RCC 7860 (cell line): ENCODE results near the gene MYOCD.

Experiments used
- DNase-seq: peaks from one replicate; pipeline ENCODE4 v3.0.0-alpha.2; 2015; ENCODE audit warnings: low spot score
- FAIRE-seq: peaks from 2 replicates; lab custom pipeline; 2012; peaks lifted over from hg19 to GRCh38; lab: Jason Lieb, UNC

MYOCD gene

DNA sequence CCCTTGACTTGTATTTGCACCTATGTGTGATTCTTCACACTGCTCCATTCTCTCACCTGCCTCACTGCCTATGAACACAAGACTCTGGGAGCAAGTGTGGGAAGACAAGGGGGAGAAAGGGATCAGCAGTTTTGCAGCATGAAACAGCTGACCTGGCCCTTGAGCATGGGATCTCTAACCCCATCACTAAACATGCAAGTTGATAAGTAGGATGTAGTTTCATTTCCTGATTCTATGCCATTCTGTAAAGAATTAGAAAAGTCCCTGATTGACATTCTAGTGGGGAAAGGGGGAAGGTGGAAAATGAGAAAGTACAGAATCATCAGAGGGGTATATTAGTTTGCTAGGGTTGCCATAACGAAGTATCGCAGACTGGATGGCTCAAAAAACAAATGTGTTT is 25.3 kb upstream of the MYOCD start:
- FAIRE-seq (no peak), DNase-seq (no peak)

DNA sequence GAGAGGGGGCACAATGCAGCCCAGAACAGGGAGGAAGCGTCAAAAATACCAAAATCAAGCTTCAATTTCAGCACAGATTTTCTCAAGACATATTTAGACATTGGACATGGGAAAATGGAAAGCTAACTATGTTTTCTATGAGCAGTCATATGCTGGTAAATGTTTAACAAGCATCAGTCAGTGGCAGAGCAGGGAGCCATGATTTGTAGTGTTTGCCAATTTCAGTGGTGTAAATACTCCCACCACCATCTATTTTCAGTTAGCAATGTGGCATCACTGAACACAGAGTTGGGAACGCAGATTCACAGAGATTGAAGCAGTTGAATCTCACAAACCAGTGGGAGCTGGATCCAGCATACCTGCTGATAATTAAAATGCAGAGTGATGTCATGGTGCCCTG is 24.6 kb upstream of the MYOCD start:
- DNase-seq = no peak
- FAIRE-seq = no peak

DNA sequence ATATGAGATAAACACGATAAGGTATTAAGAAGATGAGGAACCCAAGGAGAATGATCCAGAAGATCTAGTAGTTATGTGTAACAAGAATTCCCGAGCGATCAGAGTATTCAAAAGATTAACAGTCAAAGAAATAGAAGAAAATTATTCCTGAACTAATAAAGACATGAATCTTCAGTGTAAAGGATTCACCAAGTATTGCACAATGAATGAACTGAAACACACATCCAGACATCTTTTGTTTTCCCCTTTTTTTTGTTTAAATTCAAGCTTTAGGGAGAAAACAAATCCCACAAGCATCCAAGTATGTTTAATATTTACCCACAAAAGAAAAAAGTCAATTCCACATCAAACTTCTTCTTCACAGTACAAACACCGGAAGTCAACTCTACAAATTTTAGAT is 23.7 kb upstream of the MYOCD start:
- no peak for FAIRE-seq

GRCh38 chr17:12643822-12644221 is 21.9 kb upstream of the MYOCD start:
- FAIRE-seq (no peak), DNase-seq (no peak)

More for the DNA sequence above, 23.7 kb upstream of the MYOCD start:
- no peak for DNase-seq

DNA sequence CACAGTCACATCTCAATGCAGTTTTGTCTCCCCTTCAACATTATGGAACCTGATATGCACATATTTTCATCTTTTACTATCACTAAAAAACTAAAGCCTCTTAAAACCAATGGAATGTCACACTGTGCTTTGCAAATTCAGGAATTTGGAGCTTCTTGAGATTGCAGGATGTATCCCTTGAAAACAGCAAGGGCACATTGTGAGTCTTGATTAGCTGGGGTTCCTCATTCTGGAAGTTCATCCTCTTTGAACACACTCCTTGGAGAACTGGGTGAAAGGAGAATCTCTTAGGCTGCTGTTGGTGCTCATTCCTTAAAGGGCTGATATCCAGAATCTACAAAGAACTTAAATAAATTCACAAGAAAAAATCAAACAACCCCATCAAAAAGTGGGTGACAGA is 21.1 kb upstream of the MYOCD start:
- FAIRE-seq (no peak), DNase-seq (no peak)

DNA sequence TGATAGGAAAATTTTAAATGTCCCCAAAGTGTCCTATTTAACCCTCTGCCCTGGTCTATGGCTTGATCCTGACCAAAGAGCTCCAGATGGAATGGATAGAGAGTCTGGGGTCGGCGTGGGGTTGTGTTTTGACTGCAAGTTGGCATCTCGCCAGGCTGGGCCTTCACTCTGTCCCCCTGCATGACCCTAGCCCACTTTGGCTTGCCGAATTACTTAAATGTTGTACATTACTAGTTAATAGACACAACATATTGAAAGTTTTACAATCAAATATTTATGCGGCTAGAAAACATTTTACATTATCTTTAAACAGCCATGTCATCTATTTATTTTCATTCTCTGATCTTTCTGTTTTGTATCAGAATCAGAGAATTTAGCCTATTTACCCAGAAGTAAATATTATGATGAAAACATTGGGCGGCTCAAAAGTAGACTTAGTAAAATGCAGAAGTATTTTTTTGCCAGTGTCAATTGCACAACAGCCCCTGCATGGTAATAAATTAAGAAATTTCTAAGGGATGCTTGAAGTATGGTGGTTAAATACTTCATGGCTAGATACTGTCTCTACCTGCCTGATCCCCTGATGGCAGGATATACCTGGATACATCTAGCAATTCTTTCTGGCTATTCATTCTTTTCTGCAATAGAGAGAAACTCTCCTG is 18.8 kb upstream of the MYOCD start:
- FAIRE-seq (no peak), DNase-seq (no peak)

- FAIRE-seq = no peak
- peak; percentile 4 for DNase-seq
Measured at GRCh38 chr17:12648498-12648897, 17.2 kb upstream of the MYOCD start.

DNA sequence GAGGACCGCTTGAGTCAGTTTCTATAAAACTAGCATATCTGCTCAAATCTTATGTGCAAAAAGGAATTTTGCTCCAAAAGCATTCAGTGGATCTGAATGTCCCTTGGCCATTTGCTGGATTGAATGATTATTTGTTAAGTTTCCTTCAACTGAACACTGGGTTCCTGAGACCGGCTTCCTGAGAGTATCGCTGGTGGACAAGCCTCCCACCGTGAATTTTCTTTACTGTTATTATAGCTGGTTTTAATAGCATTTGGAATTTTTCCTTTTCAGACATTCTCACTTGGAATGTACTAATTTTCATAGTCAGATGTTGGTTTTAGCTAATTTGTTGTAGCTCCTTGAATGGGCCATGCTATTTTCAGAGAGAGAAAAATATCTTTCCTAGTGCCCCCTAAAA is 9.8 kb upstream of the MYOCD start:
- DNase-seq = no peak
- no peak for FAIRE-seq

DNA sequence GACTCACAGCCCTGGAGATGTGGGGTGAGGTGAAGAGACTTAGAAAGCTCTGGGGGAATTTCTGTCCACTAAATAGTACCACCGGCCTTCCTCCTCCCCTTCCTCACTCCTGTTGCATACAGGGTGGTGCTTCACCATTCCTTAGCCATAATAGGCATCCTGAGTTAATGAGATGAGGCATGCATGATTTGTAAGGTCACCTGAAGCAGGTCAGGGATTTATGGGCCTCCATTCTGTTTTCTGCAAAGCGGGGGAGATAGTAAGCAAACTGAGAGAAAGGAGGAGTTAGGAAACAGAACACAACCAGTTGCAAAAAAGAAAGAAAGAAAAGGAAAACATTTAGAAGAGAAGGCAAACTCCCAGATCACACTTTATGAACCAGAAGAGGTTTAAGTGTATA is 9.3 kb upstream of the MYOCD start:
- no peak for FAIRE-seq
- DNase-seq = no peak

DNA sequence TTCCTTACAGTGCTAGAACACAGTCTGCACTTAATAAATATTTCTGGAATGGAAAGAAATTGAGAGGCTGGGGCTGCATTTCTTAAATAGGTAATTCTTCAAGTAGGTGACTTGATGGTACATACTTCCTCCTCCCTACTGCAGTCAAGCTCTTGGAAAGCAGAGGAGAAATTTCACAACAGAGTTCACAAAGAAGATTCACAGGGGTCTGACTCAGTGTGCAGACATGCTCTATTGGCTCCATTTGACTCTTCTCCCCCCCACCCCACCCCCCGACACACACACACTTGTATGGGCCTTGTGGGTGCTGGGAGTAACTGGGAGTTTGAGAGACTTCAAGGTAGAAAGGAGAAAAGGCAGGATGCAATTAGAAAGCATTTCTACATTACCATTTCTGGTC is 6.2 kb upstream of the MYOCD start:
- FAIRE-seq (no peak), DNase-seq (no peak)

- DNase-seq (no peak), FAIRE-seq (no peak)
Measured at GRCh38 chr17:12664252-12664651, 1.4 kb upstream of the MYOCD start.

DNA sequence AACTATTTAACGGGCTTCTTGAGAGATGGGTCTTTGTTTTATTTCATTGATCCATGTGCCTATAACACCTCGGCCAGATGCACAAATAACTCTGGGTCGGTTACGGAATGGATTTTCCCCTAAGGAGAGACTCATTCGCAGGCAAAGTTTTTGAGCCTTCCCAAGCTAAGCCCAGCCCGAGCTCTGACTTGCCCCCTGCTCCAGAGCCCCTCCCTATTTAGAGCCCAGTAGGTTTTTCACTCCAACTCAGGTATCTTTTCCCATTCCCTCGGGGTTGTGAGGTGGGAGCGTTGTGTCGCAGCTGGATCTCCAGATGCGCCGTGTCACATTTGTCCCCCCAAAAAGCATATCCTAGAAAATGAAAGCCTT is 812 bp upstream of the MYOCD start:
- FAIRE-seq = no peak
- no peak for DNase-seq

DNA sequence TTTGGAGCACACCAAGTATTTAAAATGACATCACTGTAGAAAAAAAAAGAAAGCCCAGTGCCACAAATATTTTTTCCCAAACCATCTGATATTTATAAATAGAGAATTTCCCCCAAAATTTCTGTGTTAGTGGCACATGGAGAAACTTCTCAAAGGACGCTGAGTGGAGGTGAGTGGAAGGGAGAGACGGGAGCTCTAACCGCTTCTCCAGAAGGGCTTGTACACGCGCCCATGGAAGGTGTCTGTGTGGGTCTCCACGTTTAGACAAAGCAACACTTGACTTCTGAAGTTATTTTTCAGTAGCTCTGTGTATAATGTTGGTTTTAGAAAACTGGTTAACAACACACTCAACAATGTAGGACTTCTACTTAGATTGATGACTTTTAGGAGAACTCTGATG is 1.0 kb downstream of the MYOCD start:
- no peak for FAIRE-seq
- DNase-seq = no peak

DNA sequence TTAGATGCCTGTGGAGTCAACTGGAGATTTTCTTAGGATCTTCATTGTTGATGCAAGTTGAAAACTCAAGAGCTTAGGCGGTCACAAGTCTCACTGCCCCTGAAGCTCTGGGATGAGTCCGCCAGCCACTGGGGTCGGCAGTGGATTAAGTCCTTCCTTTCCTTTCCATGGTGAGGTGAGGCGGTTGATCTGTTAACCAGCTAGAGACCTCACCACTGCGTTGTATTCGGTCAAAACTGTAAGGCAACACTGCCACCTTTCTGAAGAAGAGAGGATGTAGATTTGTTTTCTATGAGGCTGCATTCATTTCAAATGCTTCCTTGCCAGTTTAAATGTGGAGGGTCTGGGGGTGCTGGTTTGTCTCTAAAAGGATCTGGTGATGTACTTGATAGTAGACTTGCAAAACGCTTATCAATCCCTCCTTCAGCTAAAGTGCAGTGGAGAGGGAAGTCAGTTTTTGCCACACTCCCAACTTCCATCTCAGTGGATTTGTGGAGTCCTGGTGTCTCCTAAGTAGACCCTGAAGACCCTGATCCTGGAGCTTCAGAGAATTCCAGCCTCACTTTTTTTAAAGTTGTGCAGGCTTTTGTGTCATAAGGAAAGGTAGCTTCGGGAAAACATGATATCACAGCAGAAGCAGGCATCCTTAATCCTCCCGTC is 1.7 kb downstream of the MYOCD start:
- DNase-seq (no peak), FAIRE-seq (no peak)

DNA sequence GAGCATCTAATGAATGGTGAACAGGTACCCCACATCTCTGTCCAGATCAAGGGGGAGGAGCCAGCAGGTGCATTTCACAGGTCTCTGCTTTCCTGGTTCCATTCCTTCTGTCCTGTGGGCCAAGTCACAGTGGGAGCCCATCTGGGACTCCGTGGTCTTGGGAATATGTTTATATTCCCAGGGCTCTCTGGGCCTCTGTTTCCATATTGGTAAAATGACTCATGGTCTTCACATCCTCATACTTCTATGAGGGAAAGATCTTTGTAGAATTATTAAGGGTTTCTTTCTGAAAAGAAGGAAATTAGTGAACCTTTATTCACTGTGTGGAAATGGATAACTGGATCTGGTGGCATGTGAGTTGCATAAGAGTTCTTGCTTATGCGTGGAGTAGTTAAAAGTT is 6.2 kb downstream of the MYOCD start:
- FAIRE-seq (no peak), DNase-seq (no peak)

DNA sequence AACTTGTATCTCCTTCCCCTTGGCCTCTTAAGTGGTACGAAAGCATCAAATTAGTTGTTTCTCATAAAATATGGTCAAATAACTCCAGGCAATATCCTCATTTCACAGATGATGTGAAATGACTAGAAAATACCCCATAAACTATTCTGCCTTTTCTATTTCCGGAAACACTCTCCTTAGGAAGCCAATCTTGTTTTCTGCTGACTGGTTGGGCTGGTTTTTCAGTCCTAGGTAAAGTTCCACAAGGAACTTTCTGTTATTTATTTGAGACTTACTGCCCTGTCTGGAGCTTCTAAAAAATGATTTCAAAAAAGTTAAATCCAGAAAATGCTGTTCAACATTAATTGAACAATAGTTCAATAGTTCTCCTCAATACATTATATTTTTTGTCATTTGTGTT is 7.3 kb downstream of the MYOCD start:
- FAIRE-seq (no peak), DNase-seq (no peak)

GRCh38 chr17:12673788-12674187 is 8.1 kb downstream of the MYOCD start:
- DNase-seq (no peak), FAIRE-seq (no peak)

GRCh38 chr17:12680407-12680897 is 14.8 kb downstream of the MYOCD start:
- FAIRE-seq (no peak), DNase-seq (no peak)

GRCh38 chr17:12680993-12681392 is 15.3 kb downstream of the MYOCD start:
- FAIRE-seq (no peak), DNase-seq (no peak)

GRCh38 chr17:12683299-12683698 is 17.6 kb downstream of the MYOCD start:
- FAIRE-seq = no peak

DNA sequence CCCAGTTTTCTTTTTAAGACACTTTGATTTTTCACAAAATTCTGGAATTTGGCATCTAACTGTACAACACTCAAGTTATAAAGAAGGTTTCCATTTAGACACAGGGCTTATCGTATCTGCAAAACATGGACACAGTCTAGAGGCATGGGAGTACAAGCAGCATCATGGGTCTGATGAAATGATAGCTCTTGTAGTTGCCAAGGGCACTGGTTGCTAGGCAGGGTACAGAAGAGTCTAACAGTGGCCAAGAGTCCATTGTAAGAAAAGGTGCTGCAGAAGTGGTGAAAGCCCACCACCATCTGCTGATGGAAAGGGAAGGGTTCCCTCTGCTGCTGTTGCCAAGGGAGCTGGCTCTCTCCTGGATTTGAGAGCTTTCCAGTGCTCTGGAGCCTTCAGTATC is 20.8 kb downstream of the MYOCD start:
- DNase-seq = no peak
- no peak for FAIRE-seq

More at GRCh38 chr17:12683299-12683698, 17.6 kb downstream of the MYOCD start:
- DNase-seq = no peak

- DNase-seq = no peak
- FAIRE-seq = no peak
Measured at GRCh38 chr17:12688382-12688781, 22.7 kb downstream of the MYOCD start.

DNA sequence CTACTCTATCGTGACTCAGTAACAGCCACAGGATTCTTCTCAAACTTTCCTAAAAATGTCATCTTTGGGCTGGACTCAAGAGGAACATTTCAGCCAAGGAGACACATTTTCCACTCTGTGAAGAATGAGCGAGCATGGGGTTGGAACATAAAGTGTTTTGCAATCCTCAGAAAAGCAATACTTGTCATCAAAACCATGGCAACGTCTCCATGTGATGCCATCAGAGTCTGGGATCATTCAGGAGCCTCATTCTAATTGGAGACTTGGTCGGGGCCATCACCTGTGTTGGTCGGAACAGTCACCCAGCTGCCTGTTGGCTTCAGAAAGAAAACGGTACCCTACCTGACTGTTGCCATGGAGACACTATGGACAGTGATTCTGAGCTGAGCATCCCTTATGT is 25.5 kb downstream of the MYOCD start:
- no peak for DNase-seq
- FAIRE-seq = no peak
